Neural progenitor cell (in vitro differentiated cells): ENCODE measurements around the gene NCK2. TPM values are rescaled to one million over a fixed set of nuclear protein-coding genes. Genes with fewer than 3 reads are reported as not detected.

Experiments
- DNase-seq: peaks from one replicate; pipeline ENCODE4 v3.0.0-alpha.2; 2016; ENCODE audit warnings: low spot score
- H2AFZ ChIP-seq: fragments of 200-600 bp; sonication (generic); replicated peaks from 2 replicates; pipeline ENCODE4 v1.6.1; 2016; ENCODE audit warnings: antibody characterized with exemption
- H3F3A ChIP-seq: fragments of 200-600 bp; sonication (generic); 2 replicates; pipeline ENCODE4 v1.6.1; 2016; ENCODE audit warnings: antibody characterized with exemption, low read depth
- H3K27ac ChIP-seq: fragments of 200-600 bp; sonication (generic); 2 replicates; pipeline ENCODE4 v1.5.1; 2016; ENCODE audit warnings: mild to moderate bottlenecking
- H3K27me3 ChIP-seq: fragments of 200-600 bp; sonication (generic); 2 replicates; pipeline ENCODE4 v1.6.1; 2016; ENCODE audit warnings: mild to moderate bottlenecking, moderate library complexity
- H3K36me3 ChIP-seq: fragments of 200-600 bp; sonication (generic); 2 replicates; pipeline ENCODE4 v1.5.1; 2016
- H3K4me1 ChIP-seq: fragments of 200-600 bp; sonication (generic); 2 replicates; pipeline ENCODE4 v1.6.1; 2016; ENCODE audit warnings: mixed run types
- H3K4me2 ChIP-seq: fragments of 200-600 bp; sonication (generic); 2 replicates; pipeline ENCODE4 v1.6.1; 2016
- H3K4me3 ChIP-seq: fragments of 200-600 bp; sonication (generic); 2 replicates; pipeline ENCODE4 v1.5.1; 2016
- H3K79me2 ChIP-seq: fragments of 200-600 bp; sonication (generic); 2 replicates; pipeline ENCODE4 v1.6.1; 2016; ENCODE audit warnings: low read depth
- H3K9ac ChIP-seq: fragments of 200-600 bp; sonication (generic); 2 replicates; pipeline ENCODE4 v1.6.1; 2016
- H3K9me3 ChIP-seq: fragments of 200-600 bp; sonication (generic); 2 replicates; pipeline ENCODE4 v1.5.1; 2016; ENCODE audit warnings: low read depth
- H4K20me1 ChIP-seq: fragments of 200-600 bp; sonication (generic); 2 replicates; pipeline ENCODE4 v1.6.1; 2016; ENCODE audit warnings: low read depth
- H3K27ac Mint-ChIP-seq: 3 replicates; pipeline ENCODE4 v1.8.0; 2021; ENCODE audit warnings: mixed read lengths
- H3K27me3 Mint-ChIP-seq: 2 replicates; pipeline ENCODE4 v1.8.0; 2022; ENCODE audit warnings: low read depth, mild to moderate bottlenecking, inconsistent platforms, moderate library complexity, mixed read lengths; ENCODE audit not compliant: insufficient read depth
- H3K36me3 Mint-ChIP-seq: 3 replicates; pipeline ENCODE4 v1.8.0; 2021; ENCODE audit warnings: mixed read lengths
- H3K4me1 Mint-ChIP-seq: 3 replicates; pipeline ENCODE4 v1.8.0; 2021; ENCODE audit warnings: mixed read lengths
- H3K4me3 Mint-ChIP-seq: 3 replicates; pipeline ENCODE4 v1.8.0; 2021; ENCODE audit warnings: mild to moderate bottlenecking, moderate library complexity, mixed read lengths
- H3K9me3 Mint-ChIP-seq: 3 replicates; pipeline ENCODE4 v1.8.0; 2020; ENCODE audit warnings: mixed read lengths
- EZH2 ChIP-seq: fragments of 200-600 bp; sonication (generic); IDR thresholded peaks from 2 replicates; pipeline ENCODE4 v1.6.1; 2017; ENCODE audit warnings: antibody characterized with exemption, mild to moderate bottlenecking, moderate library complexity
- EZH2phosphoT487 ChIP-seq: fragments of 200-600 bp; sonication (generic); IDR thresholded peaks from 2 replicates; pipeline ENCODE4 v1.6.1; 2017; ENCODE audit warnings: antibody characterized with exemption
- total RNA-seq: library from RNA; depleted of rRNA; stranded (reverse); fragments of >200 nt; gene quantifications from 2 replicates; pipeline ENCODE4 v1.2.3, GENCODE V29; 2015; ENCODE audit warnings: low replicate concordance
- TF ChIP-seq, protein P1 (sequence below): fragments of 200-600 bp; sonication (generic); IDR thresholded peaks from 2 replicates; pipeline ENCODE4 v1.5.1; 2017; ENCODE audit warnings: antibody characterized with exemption, mild to moderate bottlenecking

The NCK2 gene
- total RNA-seq, 1 donor from 2014 or later, result 26.2 TPM

DNA sequence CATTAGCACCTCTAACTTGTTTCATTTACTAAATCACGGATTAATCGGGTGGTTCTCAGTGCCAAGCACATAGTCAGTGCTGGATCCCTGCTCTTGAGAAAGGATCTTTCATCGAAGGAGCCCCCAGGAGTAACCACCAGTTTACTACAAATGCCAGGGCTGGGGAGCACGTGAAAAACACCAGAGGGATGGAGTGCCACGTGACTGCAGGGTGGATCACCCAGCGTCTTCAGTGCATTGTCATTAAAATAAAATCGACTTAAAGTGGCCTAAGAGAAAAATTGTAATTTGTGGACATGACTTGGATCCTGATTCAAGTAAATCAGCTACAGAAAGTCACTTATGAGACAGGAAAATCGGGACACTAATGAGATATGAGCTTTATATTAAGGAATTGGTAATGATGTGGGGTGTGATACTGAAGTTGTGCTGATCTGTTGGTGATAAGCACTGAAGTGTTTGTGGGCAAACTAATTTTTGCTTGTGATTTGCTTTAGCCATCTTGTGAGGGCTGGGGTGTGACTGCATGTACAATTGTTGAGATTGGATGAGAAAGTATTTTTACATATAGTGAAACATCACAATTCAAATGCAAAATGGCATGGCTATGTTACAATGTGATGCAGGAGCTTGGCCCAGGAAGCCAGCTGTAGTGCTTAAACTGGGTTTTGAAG lies 63.8 kb downstream of the NCK2 start:
- TF ChIP-seq, protein P1, sequence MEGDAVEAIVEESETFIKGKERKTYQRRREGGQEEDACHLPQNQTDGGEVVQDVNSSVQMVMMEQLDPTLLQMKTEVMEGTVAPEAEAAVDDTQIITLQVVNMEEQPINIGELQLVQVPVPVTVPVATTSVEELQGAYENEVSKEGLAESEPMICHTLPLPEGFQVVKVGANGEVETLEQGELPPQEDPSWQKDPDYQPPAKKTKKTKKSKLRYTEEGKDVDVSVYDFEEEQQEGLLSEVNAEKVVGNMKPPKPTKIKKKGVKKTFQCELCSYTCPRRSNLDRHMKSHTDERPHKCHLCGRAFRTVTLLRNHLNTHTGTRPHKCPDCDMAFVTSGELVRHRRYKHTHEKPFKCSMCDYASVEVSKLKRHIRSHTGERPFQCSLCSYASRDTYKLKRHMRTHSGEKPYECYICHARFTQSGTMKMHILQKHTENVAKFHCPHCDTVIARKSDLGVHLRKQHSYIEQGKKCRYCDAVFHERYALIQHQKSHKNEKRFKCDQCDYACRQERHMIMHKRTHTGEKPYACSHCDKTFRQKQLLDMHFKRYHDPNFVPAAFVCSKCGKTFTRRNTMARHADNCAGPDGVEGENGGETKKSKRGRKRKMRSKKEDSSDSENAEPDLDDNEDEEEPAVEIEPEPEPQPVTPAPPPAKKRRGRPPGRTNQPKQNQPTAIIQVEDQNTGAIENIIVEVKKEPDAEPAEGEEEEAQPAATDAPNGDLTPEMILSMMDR, result no peak
- TF ChIP-seq EZH2 (no peak), EZH2phosphoT487 (no peak)
- Mint-ChIP-seq H3K27ac (no peak overlapping the region), H3K4me1 (peaks cover 62% of the 10 kb centered on the region), H3K36me3 (peaks cover 8% of the 10 kb centered on the region), H3K4me3 (no peak overlapping the region), H3K9me3 (peaks cover 6% of the 10 kb centered on the region), H3K27me3 (peaks cover 2% of the 10 kb centered on the region)
- Histone ChIP-seq H3K9ac (no peak overlapping the region), H2AFZ (no peak overlapping the region), H3K27me3 (no peaks in the 10 kb centered on the region), H3K36me3 (no peaks in the 10 kb centered on the region), H3K4me1 (peaks cover 53% of the 10 kb centered on the region), H3K4me2 (no peak overlapping the region), H3K27ac (no peak overlapping the region), H3K9me3 (no peaks in the 10 kb centered on the region), H3F3A (no peaks in the 10 kb centered on the region), H3K4me3 (no peak overlapping the region), H4K20me1 (peaks cover 85% of the 10 kb centered on the region), H3K79me2 (peaks cover 96% of the 10 kb centered on the region)
- DNase-seq, result no peak

GRCh38 chr2:105809097-105809473 lies 64.4 kb downstream of the NCK2 start:
- no peak overlapping the region for H3K4me2 ChIP-seq
- no peaks in the 10 kb centered on the region for H3K27me3 ChIP-seq
- H3K9ac ChIP-seq, result no peak overlapping the region
- Mint-ChIP-seq H3K27me3 (no peaks in the 10 kb centered on the region), H3K4me3 (no peak overlapping the region), H3K36me3 (peaks cover 12% of the 10 kb centered on the region), H3K9me3 (peaks cover 6% of the 10 kb centered on the region), H3K27ac (no peak overlapping the region), H3K4me1 (peaks cover 62% of the 10 kb centered on the region)
- H4K20me1 ChIP-seq, result peaks cover 85% of the 10 kb centered on the region
- H3K4me3 ChIP-seq, result no peak overlapping the region
- peaks cover 48% of the 10 kb centered on the region for H3K4me1 ChIP-seq
- no peak overlapping the region for H2AFZ ChIP-seq
- H3K79me2 ChIP-seq, result peaks cover 96% of the 10 kb centered on the region
- no peak for DNase-seq
- no peaks in the 10 kb centered on the region for H3K36me3 ChIP-seq
- no peaks in the 10 kb centered on the region for H3K9me3 ChIP-seq
- no peaks in the 10 kb centered on the region for H3F3A ChIP-seq
- TF ChIP-seq, protein P1, result no peak
- no peak for TF ChIP-seq EZH2phosphoT487
- no peak for TF ChIP-seq EZH2
- no peak overlapping the region for H3K27ac ChIP-seq

DNA sequence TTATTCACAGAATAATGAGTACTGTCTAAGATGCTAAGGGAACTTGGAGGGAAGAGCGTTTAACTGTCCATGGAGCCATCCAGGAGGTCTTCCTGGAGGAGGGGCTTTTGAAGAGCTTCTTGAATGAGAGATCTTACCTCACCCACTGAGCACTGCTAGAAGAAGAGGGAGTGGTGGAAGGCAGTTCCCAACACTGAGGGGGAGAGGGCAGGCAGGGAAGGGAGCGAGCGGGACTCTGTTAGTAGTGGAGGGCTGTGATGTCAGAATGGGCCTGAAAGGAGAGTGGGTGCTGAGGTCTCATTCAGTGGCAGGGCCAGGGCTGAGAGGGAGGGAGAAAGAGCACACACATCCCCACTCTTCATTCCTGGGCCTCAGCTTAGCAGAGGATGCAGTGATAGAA lies 65.0 kb downstream of the NCK2 start:
- TF ChIP-seq, protein P1, result no peak
- TF ChIP-seq EZH2phosphoT487 (no peak), EZH2 (no peak)
- H3K9me3 Mint-ChIP-seq, result peaks cover 6% of the 10 kb centered on the region

More for the DNA sequence above, 65.0 kb downstream of the NCK2 start:
- no peak for DNase-seq
- Histone ChIP-seq H3F3A (no peaks in the 10 kb centered on the region), H3K27ac (peak overlapping the region; percentile 67), H3K79me2 (peaks cover 96% of the 10 kb centered on the region), H4K20me1 (peaks cover 85% of the 10 kb centered on the region), H3K27me3 (no peaks in the 10 kb centered on the region), H3K4me1 (peaks cover 49% of the 10 kb centered on the region), H3K9me3 (no peaks in the 10 kb centered on the region), H3K36me3 (no peaks in the 10 kb centered on the region), H2AFZ (no peak overlapping the region), H3K4me2 (peak overlapping the region; percentile 31), H3K4me3 (no peak overlapping the region), H3K9ac (no peak overlapping the region)
- no peaks in the 10 kb centered on the region for H3K27me3 Mint-ChIP-seq
- H3K4me3 Mint-ChIP-seq, result no peak overlapping the region
- H3K27ac Mint-ChIP-seq, result peak overlapping the region; percentile 18
- peaks cover 55% of the 10 kb centered on the region for H3K4me1 Mint-ChIP-seq
- H3K36me3 Mint-ChIP-seq, result peaks cover 11% of the 10 kb centered on the region
